NCI-H2171 (cell line): ENCODE results near the gene PLPP4.

Experiments
- DNase-seq: peaks from one replicate; lab custom pipeline; 2025; lab: John Stamatoyannopoulos, UW

PLPP4 gene

GRCh38 chr10:120610791-120611190 lies 153.8 kb downstream of the PLPP4 start:
- no peak for DNase-seq

- no peak for DNase-seq
Measured at GRCh38 chr10:120612756-120613155, 155.7 kb downstream of the PLPP4 start.

GRCh38 chr10:120613180-120613579 lies 156.2 kb downstream of the PLPP4 start:
- no peak for DNase-seq

- DNase-seq: no peak
Measured at GRCh38 chr10:120614680-120615079, 157.7 kb downstream of the PLPP4 start.

- no peak for DNase-seq
Measured at GRCh38 chr10:120616311-120616911, 159.4 kb downstream of the PLPP4 start.

- DNase-seq: no peak
Measured at GRCh38 chr10:120628197-120628596, 171.2 kb downstream of the PLPP4 start.

- DNase-seq: no peak
Measured at GRCh38 chr10:120630266-120630665, 173.2 kb downstream of the PLPP4 start.

GRCh38 chr10:120632047-120632446 lies 175.0 kb downstream of the PLPP4 start:
- no peak for DNase-seq

- DNase-seq: no peak
Measured at GRCh38 chr10:120632942-120633341, 175.9 kb downstream of the PLPP4 start.

GRCh38 chr10:120634659-120635058 lies 177.6 kb downstream of the PLPP4 start:
- DNase-seq: no peak
